H1 (cell line): ENCODE measurements around the gene SH3PXD2A. TPM values are rescaled to one million over a fixed set of nuclear protein-coding genes. Genes with fewer than 3 reads are reported as not detected.

Source experiments
- CTCF ChIA-PET: fragments of 300-600 bp; sonication (Branson Sonifier 250); formaldehyde crosslinking; loops from one replicate; lab custom pipeline; 2021; ENCODE audit not compliant: partially characterized antibody; lab: Charles Lee
- POLR2A ChIA-PET: fragments of 300-600 bp; sonication (Branson Sonifier 250); formaldehyde crosslinking; loops from one replicate; lab custom pipeline; 2021; ENCODE audit warnings: inconsistent platforms; ENCODE audit not compliant: partially characterized antibody; lab: Charles Lee
- DNase-seq, 2 experiments: peaks; one replicate each; pipeline versions ENCODE4 v3.0.0 to v3.0.0-alpha.2; 2010 to 2022; ENCODE audit warnings: low spot score in 2 of 2, low read depth in 1 of 2, mixed read lengths in 1 of 2
- FAIRE-seq: peaks from 2 replicates; lab custom pipeline; 2011; peaks lifted over from hg19 to GRCh38; lab: Jason Lieb, UNC
- H2AFZ ChIP-seq: 2 replicates; pipeline ENCODE4 v1.8.1; 2012; ENCODE audit warnings: low read length, inconsistent platforms
- H2AK5ac ChIP-seq: 2 replicates; pipeline ENCODE4 v1.6.1; 2013; ENCODE audit warnings: low read depth, low read length
- H2BK120ac ChIP-seq: replicated peaks from 2 replicates; pipeline ENCODE3; 2013; ENCODE audit warnings: low read depth, low read length, inconsistent platforms
- H2BK12ac ChIP-seq: 2 replicates; pipeline ENCODE4 v1.6.1; 2013; ENCODE audit warnings: low read depth, low read length
- H2BK15ac ChIP-seq: 2 replicates; pipeline ENCODE4 v1.6.1; 2013; ENCODE audit warnings: low read length
- H2BK20ac ChIP-seq: 2 replicates; pipeline ENCODE4 v1.6.1; 2013; ENCODE audit warnings: low read length
- H2BK5ac ChIP-seq: 2 replicates; pipeline ENCODE4 v1.6.1; 2013; ENCODE audit warnings: low read depth, low read length
- H3K14ac ChIP-seq: 2 replicates; pipeline ENCODE4 v1.6.1; 2013; ENCODE audit warnings: inconsistent platforms; ENCODE audit not compliant: insufficient read length
- H3K18ac ChIP-seq: 2 replicates; pipeline ENCODE4 v1.6.1; 2013; ENCODE audit warnings: low read length; ENCODE audit errors: extremely low read depth
- H3K23ac ChIP-seq: 2 replicates; pipeline ENCODE4 v1.6.1; 2013; ENCODE audit warnings: inconsistent platforms; ENCODE audit not compliant: insufficient read length
- H3K23me2 ChIP-seq: 2 replicates; pipeline ENCODE4 v1.6.1; 2013; ENCODE audit warnings: low read depth, low read length
- H3K27ac ChIP-seq: 2 replicates; pipeline ENCODE4 v1.6.1; 2011; ENCODE audit warnings: low read depth, low read length, inconsistent platforms
- H3K27me3 ChIP-seq, 4 experiments: replicated peaks in 1 of 4; 1 replicate in 1 of 4; 2 replicates in 3 of 4; pipeline versions ENCODE4 v1.6.1 to v1.8.1; 2011 to 2013; ENCODE audit warnings: low read length in 3 of 4, mild to moderate bottlenecking in 3 of 4, inconsistent platforms in 2 of 4, mixed read lengths in 2 of 4, moderate library complexity in 1 of 4; ENCODE audit not compliant: control insufficient read depth in 3 of 4, insufficient read depth in 3 of 4; ENCODE audit errors: extremely low read depth in 1 of 4
- H3K36me3 ChIP-seq, 4 experiments: 2 replicates each; pipeline versions ENCODE4 v1.6.1 to v1.8.1; 2011 to 2013; ENCODE audit warnings: mild to moderate bottlenecking in 4 of 4, low read length in 3 of 4, moderate library complexity in 2 of 4, control low read depth in 1 of 4, inconsistent platforms in 1 of 4; ENCODE audit not compliant: insufficient read depth in 4 of 4, control insufficient read depth in 2 of 4
- H3K4ac ChIP-seq: replicated peaks from 2 replicates; pipeline ENCODE3; 2013; ENCODE audit warnings: low read length, low read depth, mixed read lengths, inconsistent platforms; ENCODE audit not compliant: insufficient read length
- H3K4me1 ChIP-seq, 4 experiments: replicated peaks in 1 of 4; 1 replicate in 1 of 4; 2 replicates in 3 of 4; pipeline versions ENCODE4 v1.6.1 to v1.8.1; 2011 to 2013; ENCODE audit warnings: low read length in 3 of 4, inconsistent platforms in 2 of 4, mixed read lengths in 1 of 4; ENCODE audit not compliant: insufficient read depth in 4 of 4, control insufficient read depth in 3 of 4
- H3K4me2 ChIP-seq, 2 experiments: 2 replicates each; pipeline versions ENCODE4 v1.6.1 to v1.8.1; 2011 to 2013; ENCODE audit warnings: low read depth in 2 of 2, low read length in 2 of 2, control low read depth in 1 of 2, inconsistent platforms in 1 of 2, mild to moderate bottlenecking in 1 of 2; ENCODE audit not compliant: insufficient read depth in 1 of 2
- H3K4me3 ChIP-seq, 4 experiments: fragments of 200-600, 300-600 bp in 1 of 4; sonication (generic), shearing (Covaris generic), sonication (Bioruptor Twin) in 1 of 4; 2 replicates each; pipeline versions ENCODE4 v1.5.1 to v1.8.1; 2011 to 2016; ENCODE audit warnings: low read length in 4 of 4, low read depth in 3 of 4, control low read depth in 2 of 4, inconsistent platforms in 2 of 4, mild to moderate bottlenecking in 2 of 4, mixed read lengths in 1 of 4, moderate library complexity in 1 of 4; ENCODE audit not compliant: insufficient read depth in 2 of 4; ENCODE audit errors: extremely low read depth in 1 of 4
- H3K56ac ChIP-seq: replicated peaks from 2 replicates; pipeline ENCODE3; 2013; ENCODE audit warnings: low read depth, mild to moderate bottlenecking, mixed read lengths, low read length, inconsistent platforms; ENCODE audit not compliant: insufficient read length
- H3K79me1 ChIP-seq: 2 replicates; pipeline ENCODE4 v1.6.1; 2013; ENCODE audit warnings: low read depth, low read length, control low read depth
- H3K79me2 ChIP-seq, 2 experiments: 2 replicates each; pipeline versions ENCODE4 v1.6.1 to v1.8.1; 2012 to 2013; ENCODE audit warnings: low read length in 2 of 2, mild to moderate bottlenecking in 2 of 2, inconsistent platforms in 1 of 2; ENCODE audit not compliant: insufficient read depth in 2 of 2, control insufficient read depth in 1 of 2
- H3K9ac ChIP-seq, 4 experiments: replicated peaks in 1 of 4; 1 replicate in 1 of 4; 2 replicates in 3 of 4; pipeline versions ENCODE4 v1.6.1 to v1.8.1; 2011 to 2013; ENCODE audit warnings: low read depth in 3 of 4, low read length in 3 of 4, control low read depth in 2 of 4, mild to moderate bottlenecking in 2 of 4, moderate library complexity in 2 of 4, inconsistent platforms in 1 of 4; ENCODE audit errors: extremely low read depth in 1 of 4
- H3K9me3 ChIP-seq, 2 experiments: 2 replicates each; pipeline versions ENCODE4 v1.6.1 to v1.8.1; 2012 to 2013; ENCODE audit warnings: mild to moderate bottlenecking in 2 of 2, moderate library complexity in 2 of 2, control low read depth in 1 of 2, inconsistent platforms in 1 of 2, low read depth in 1 of 2, low read length in 1 of 2, mixed read lengths in 1 of 2; ENCODE audit not compliant: insufficient read depth in 2 of 2
- H4K20me1 ChIP-seq, 2 experiments: replicated peaks in 1 of 2; 2 replicates each; pipeline versions ENCODE3 to v1.8.1; 2011 to 2013; ENCODE audit warnings: inconsistent platforms in 2 of 2, low read length in 2 of 2, mild to moderate bottlenecking in 1 of 2; ENCODE audit not compliant: insufficient read depth in 2 of 2, control insufficient read depth in 1 of 2
- H4K5ac ChIP-seq: 2 replicates; pipeline ENCODE4 v1.6.1; 2013; ENCODE audit warnings: low read length, low read depth, mixed read lengths, inconsistent platforms; ENCODE audit not compliant: insufficient read length
- H4K8ac ChIP-seq: 2 replicates; pipeline ENCODE4 v1.8.0; 2013; ENCODE audit warnings: mild to moderate bottlenecking, moderate library complexity, low read length, inconsistent platforms; ENCODE audit not compliant: insufficient read depth; ENCODE audit errors: extremely low read depth
- H4K91ac ChIP-seq: replicated peaks from 2 replicates; pipeline ENCODE3; 2013; ENCODE audit warnings: low read length, mixed read lengths, inconsistent platforms; ENCODE audit not compliant: insufficient read length
- POLR2AphosphoS5 ChIP-seq: IDR thresholded peaks from 2 replicates; pipeline ENCODE4 v1.6.1; 2011; ENCODE audit warnings: low read depth, low read length
- SUZ12 ChIP-seq: fragments of 200-600 bp; sonication (generic); IDR thresholded peaks from 2 replicates; pipeline ENCODE4 v1.6.1; 2012; ENCODE audit warnings: mild to moderate bottlenecking, inconsistent platforms, low read length, moderate library complexity, mixed read lengths
- TAF1 ChIP-seq: IDR thresholded peaks from 2 replicates; pipeline ENCODE4 v1.6.1; 2011; ENCODE audit warnings: mild to moderate bottlenecking, low read depth, low read length
- TEAD4 ChIP-seq: IDR thresholded peaks from 2 replicates; pipeline ENCODE4 v1.6.1; 2012; ENCODE audit warnings: low read depth, low read length, inconsistent platforms, mixed read lengths
- WGBS, 2 experiments: shearing (Covaris generic) in 1 of 2; methylation state at CpG; one replicate each; pipeline versions ENCODE4 v1.1.6 to v1.1.7; 2013 to 2015; ENCODE audit warnings: low lambda C conversion rate in 2 of 2, mixed read lengths in 2 of 2, inconsistent platforms in 1 of 2, low coverage in 1 of 2, missing lambda C conversion rate in 1 of 2; ENCODE audit not compliant: insufficient replicate concordance in 2 of 2, insufficient coverage in 1 of 2, insufficient read length in 1 of 2; ENCODE audit errors: extremely low coverage in 1 of 2, missing lambda C conversion rate in 1 of 2; 5-methylcytosine and 5-hydroxymethylcytosine counted together
- polyA plus RNA-seq, 7 experiments: library from polyadenylated mRNA; depleted of rRNA in 3 of 7; stranded (reverse) in 5 of 7; unstranded in 2 of 7; fragments of >200 nt in 5 of 7; fragments of 200-250 nt in 2 of 7; gene quantifications; 1 replicate in 5 of 7; 2 replicates in 1 of 7; 4 replicates in 1 of 7; pipeline versions ENCODE4 v1.2.1 to v1.2.3, GENCODE V29; 2011 to 2013; ENCODE audit warnings: missing spikeins in 2 of 7, mixed read lengths in 2 of 7
- total RNA-seq: library from RNA; stranded (reverse); fragmentation: NEBNext Ultra II Directional; extraction: Animal tissue kit (Norgen Biotek cat#: 25700); gene quantifications from 2 replicates; pipeline ENCODE4 v1.2.1, GENCODE V29; 2021
- TF ChIP-seq, protein P1 (sequence below): IDR thresholded peaks from 2 replicates; pipeline ENCODE4 v1.6.1; 2012; ENCODE audit warnings: inconsistent platforms

Gene SH3PXD2A
- total and polyA plus RNA-seq, 2 of the 8 experiments (the other 6 are each of a cell fraction or from before 2014, with no cell fraction given), result 5.4 to 16.3 TPM

DNA sequence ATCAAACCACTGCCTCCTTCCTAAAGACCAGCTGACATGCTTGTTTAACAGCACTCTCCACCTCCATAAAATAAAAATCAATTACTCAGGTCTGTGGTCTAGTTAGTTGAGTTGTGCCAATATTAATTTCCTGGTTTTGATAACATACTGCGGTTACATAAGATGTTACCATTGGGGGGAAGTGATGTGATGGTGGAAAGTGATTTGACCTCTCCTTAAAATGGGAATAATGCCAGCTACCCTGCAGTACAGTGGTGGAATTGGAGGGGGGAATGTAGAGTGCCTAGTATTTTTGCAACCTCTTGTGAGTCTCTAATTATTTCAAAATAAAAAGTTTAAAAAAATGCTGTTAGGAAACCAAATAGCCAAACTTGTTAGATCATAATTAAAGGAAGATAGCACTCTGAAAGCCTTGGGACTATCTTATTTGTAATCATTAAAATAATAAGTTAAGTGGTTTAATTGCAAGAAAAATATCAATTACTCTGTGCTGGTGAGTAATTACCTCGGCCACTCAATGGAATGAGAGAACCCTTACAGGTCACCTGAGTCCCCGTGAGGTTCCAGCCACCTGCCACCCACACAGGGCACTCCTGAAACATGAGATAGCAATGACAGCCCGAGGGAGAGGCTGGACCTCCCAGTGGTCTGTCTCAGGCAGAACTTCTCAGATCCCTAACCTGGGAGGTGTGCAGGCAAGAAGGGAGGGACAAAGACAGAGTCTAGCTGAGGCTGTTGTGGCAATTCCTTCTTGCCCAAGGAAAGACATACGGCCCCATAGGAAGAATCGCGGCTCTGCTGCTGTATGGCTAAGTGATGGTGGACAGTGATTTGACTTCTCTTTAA is 94.1 kb downstream of the SH3PXD2A start:
- Histone ChIP-seq H4K5ac (no peak overlapping the region), H2BK12ac (no peak overlapping the region), H3K4me1 (peaks cover 8 to 16% (median 12%) of the 10 kb centered on the region in 4 experiments), H3K27ac (no peak overlapping the region), H3K56ac (no peak overlapping the region), H3K36me3 (no peaks in the 10 kb centered on the region), H2AFZ (no peak overlapping the region), H3K14ac (no peak overlapping the region), H4K20me1 (no peaks in the 10 kb centered on the region), H3K4me3 (no peak overlapping the region), H3K23me2 (no peaks in the 10 kb centered on the region; the same call in 1 of the 2 replicates), H3K9ac (no peak overlapping the region), H3K4me2 (no peak overlapping the region), H3K18ac (no peak overlapping the region; the same call in 1 of the 2 replicates), H4K91ac (no peak overlapping the region), H3K27me3 (no peaks in the 10 kb centered on the region), H2BK20ac (no peak overlapping the region), H2BK120ac (no peak overlapping the region), H2AK5ac (no peak overlapping the region), H2BK15ac (no peak overlapping the region), H3K79me2 (no peaks in the 10 kb centered on the region), H4K8ac (no peak overlapping the region), H3K9me3 (no peaks in the 10 kb centered on the region), H3K4ac (no peak overlapping the region), H3K79me1 (no peaks in the 10 kb centered on the region), H3K23ac (no peak overlapping the region), H2BK5ac (no peak overlapping the region)
- POLR2A ChIA-PET, result no interaction called here
- TF ChIP-seq SUZ12 (no peak), TEAD4 (no peak), TAF1 (no peak), POLR2AphosphoS5 (no peak)
- TF ChIP-seq, protein P1, sequence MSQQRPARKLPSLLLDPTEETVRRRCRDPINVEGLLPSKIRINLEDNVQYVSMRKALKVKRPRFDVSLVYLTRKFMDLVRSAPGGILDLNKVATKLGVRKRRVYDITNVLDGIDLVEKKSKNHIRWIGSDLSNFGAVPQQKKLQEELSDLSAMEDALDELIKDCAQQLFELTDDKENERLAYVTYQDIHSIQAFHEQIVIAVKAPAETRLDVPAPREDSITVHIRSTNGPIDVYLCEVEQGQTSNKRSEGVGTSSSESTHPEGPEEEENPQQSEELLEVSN, result no peak
- FAIRE-seq (no peak), DNase-seq (no peak)
- 83% methylated on average over 7 of the region's 7 CpGs; no CpG with 5 or more reads in 1 of the 2 experiments for WGBS, 2 experiments
- CTCF ChIA-PET, result interaction anchor here (0.6 to 2.0 kb wide), 7 partner anchors 7 to 923 kb away, joined by 3 to 7 read pairs (median 4); no protein-coding TSS in a partner anchor
